Activated naive CD4-positive, alpha-beta T cell treated with anti-CD3 and anti-CD28 coated beads, Interleukin-2, amount 10 ng/mL, durations not matched to agents 7 days and 5 days (primary cell): Measurements from ENCODE around the gene UNC13B.
"Not testable (repeated sequence)": the region's sequence is repeated elsewhere in the genome, so short reads cannot be mapped to it uniquely, and the experiment has no call there.

Source experiments
- CTCF ChIA-PET: fragments of 350-600 bp; sonication (Branson Sonifier 250); formaldehyde crosslinking; loops from one replicate; lab custom pipeline; 2021; ENCODE audit warnings: antibody characterized with exemption; lab: Charles Lee
- DNase-seq: peaks from one replicate; pipeline ENCODE4 v3.0.0-alpha.2; 2020
- H3K27ac Mint-ChIP-seq: one replicate; pipeline ENCODE4 v1.8.0; 2021; ENCODE audit warnings: mild to moderate bottlenecking, moderate library complexity, mixed read lengths
- H3K27me3 Mint-ChIP-seq: one replicate; pipeline ENCODE4 v1.8.0; 2021; ENCODE audit warnings: mild to moderate bottlenecking, mixed read lengths
- H3K36me3 Mint-ChIP-seq: one replicate; pipeline ENCODE4 v1.8.0; 2021; ENCODE audit warnings: mixed read lengths
- H3K4me1 Mint-ChIP-seq: one replicate; pipeline ENCODE4 v1.8.0; 2021; ENCODE audit warnings: mixed read lengths
- H3K4me3 Mint-ChIP-seq: one replicate; pipeline ENCODE4 v1.8.0; 2021; ENCODE audit warnings: mild to moderate bottlenecking, moderate library complexity, mixed read lengths
- H3K9me3 Mint-ChIP-seq: one replicate; pipeline ENCODE4 v1.8.0; 2021; ENCODE audit warnings: mixed read lengths

The UNC13B gene

GRCh38 chr9:35397923-35398322 lies 236.1 kb downstream of the UNC13B start:
- no peaks in the 10 kb centered on the region for H3K36me3 Mint-ChIP-seq
- H3K9me3 Mint-ChIP-seq: no peaks in the 10 kb centered on the region
- no peak overlapping the region for H3K4me3 Mint-ChIP-seq
- no peak overlapping the region for H3K27ac Mint-ChIP-seq
- H3K27me3 Mint-ChIP-seq: no peaks in the 10 kb centered on the region
- no peak for DNase-seq
- H3K4me1 Mint-ChIP-seq: no peaks in the 10 kb centered on the region
- CTCF ChIA-PET: no interaction called here

GRCh38 chr9:35398651-35399335 lies 237.0 kb downstream of the UNC13B start:
- no peak overlapping the region for H3K4me3 Mint-ChIP-seq
- H3K27me3 Mint-ChIP-seq: peaks cover 3% of the 10 kb centered on the region
- CTCF ChIA-PET: no interaction called here
- DNase-seq: no peak
- no peaks in the 10 kb centered on the region for H3K9me3 Mint-ChIP-seq
- H3K36me3 Mint-ChIP-seq: no peaks in the 10 kb centered on the region
- H3K4me1 Mint-ChIP-seq: no peaks in the 10 kb centered on the region
- no peak overlapping the region for H3K27ac Mint-ChIP-seq

- Mint-ChIP-seq H3K27ac (no peak overlapping the region), H3K9me3 (no peaks in the 10 kb centered on the region), H3K4me3 (no peak overlapping the region), H3K27me3 (peaks cover 19% of the 10 kb centered on the region), H3K4me1 (no peaks in the 10 kb centered on the region), H3K36me3 (no peaks in the 10 kb centered on the region)
- no peak for DNase-seq
- CTCF ChIA-PET: no interaction called here
Measured at GRCh38 chr9:35404865-35405264, 243.1 kb downstream of the UNC13B start.

- Mint-ChIP-seq H3K9me3 (no peaks in the 10 kb centered on the region), H3K36me3 (no peaks in the 10 kb centered on the region), H3K4me3 (no peak overlapping the region), H3K4me1 (no peaks in the 10 kb centered on the region), H3K27ac (no peak overlapping the region), H3K27me3 (peaks cover 21% of the 10 kb centered on the region)
- DNase-seq: peak; percentile 39
- CTCF ChIA-PET: no interaction called here
Measured at GRCh38 chr9:35406183-35406959, 244.6 kb downstream of the UNC13B start.

- Mint-ChIP-seq H3K4me1 (no peaks in the 10 kb centered on the region), H3K36me3 (no peaks in the 10 kb centered on the region), H3K4me3 (no peak overlapping the region), H3K27me3 (peaks cover 23% of the 10 kb centered on the region), H3K27ac (no peak overlapping the region), H3K9me3 (no peaks in the 10 kb centered on the region)
- CTCF ChIA-PET: no interaction called here
- DNase-seq: no peak
Measured at GRCh38 chr9:35407846-35408245, 246.0 kb downstream of the UNC13B start.

- H3K4me3 Mint-ChIP-seq, H3K27ac Mint-ChIP-seq, H3K4me1 Mint-ChIP-seq, H3K36me3 Mint-ChIP-seq, DNase-seq, H3K9me3 Mint-ChIP-seq: not testable (repeated sequence)
- CTCF ChIA-PET: interaction anchor here (0.6 kb wide), 2 partner anchors 10 to 522 kb away, joined by 3 to 4 read pairs; no protein-coding TSS in a partner anchor
- H3K27me3 Mint-ChIP-seq: peaks cover 20% of the 10 kb centered on the region
Measured at GRCh38 chr9:35409434-35409833, 247.6 kb downstream of the UNC13B start.

- Mint-ChIP-seq H3K4me1 (no peaks in the 10 kb centered on the region), H3K4me3 (no peak overlapping the region), H3K36me3 (no peaks in the 10 kb centered on the region), H3K9me3 (no peaks in the 10 kb centered on the region), H3K27ac (no peak overlapping the region), H3K27me3 (peaks cover 17% of the 10 kb centered on the region)
- CTCF ChIA-PET: interaction anchor here (1.5 kb wide), 1 partner anchor 61 kb away, joined by 4 read pairs; no protein-coding TSS in a partner anchor
- no peak for DNase-seq
Measured at GRCh38 chr9:35414889-35415288, 253.1 kb downstream of the UNC13B start.

- CTCF ChIA-PET: interaction anchor here (0.7 to 1.5 kb wide), 2 partner anchors 29 to 60 kb away, joined by 3 to 4 read pairs; no protein-coding TSS in a partner anchor
- H3K27ac Mint-ChIP-seq: no peak overlapping the region
- H3K9me3 Mint-ChIP-seq: no peaks in the 10 kb centered on the region
- no peak overlapping the region for H3K4me3 Mint-ChIP-seq
- no peaks in the 10 kb centered on the region for H3K4me1 Mint-ChIP-seq
- H3K36me3 Mint-ChIP-seq: no peaks in the 10 kb centered on the region
- no peak for DNase-seq
- peaks cover 22% of the 10 kb centered on the region for H3K27me3 Mint-ChIP-seq
Measured at GRCh38 chr9:35415402-35416097, 253.7 kb downstream of the UNC13B start.

- Mint-ChIP-seq H3K27ac (no peak overlapping the region), H3K4me3 (no peak overlapping the region), H3K36me3 (no peaks in the 10 kb centered on the region), H3K9me3 (no peaks in the 10 kb centered on the region), H3K4me1 (no peaks in the 10 kb centered on the region), H3K27me3 (peaks cover 22% of the 10 kb centered on the region)
- no peak for DNase-seq
- CTCF ChIA-PET: interaction anchor here (0.6 kb wide), 1 partner anchor 1144 kb away, joined by 3 read pairs; no protein-coding TSS in a partner anchor
Measured at GRCh38 chr9:35416098-35416427, 254.3 kb downstream of the UNC13B start.

- no peak overlapping the region for H3K27ac Mint-ChIP-seq
- CTCF ChIA-PET: no interaction called here
- H3K27me3 Mint-ChIP-seq: peaks cover 24% of the 10 kb centered on the region
- no peaks in the 10 kb centered on the region for H3K36me3 Mint-ChIP-seq
- H3K4me1 Mint-ChIP-seq: no peaks in the 10 kb centered on the region
- no peaks in the 10 kb centered on the region for H3K9me3 Mint-ChIP-seq
- DNase-seq: no peak
- H3K4me3 Mint-ChIP-seq: no peak overlapping the region
Measured at GRCh38 chr9:35422346-35422745, 260.5 kb downstream of the UNC13B start.

GRCh38 chr9:35422753-35423152 lies 260.9 kb downstream of the UNC13B start:
- Mint-ChIP-seq H3K36me3 (no peaks in the 10 kb centered on the region), H3K4me1 (no peaks in the 10 kb centered on the region), H3K27me3 (peaks cover 24% of the 10 kb centered on the region), H3K4me3 (no peak overlapping the region), H3K9me3 (no peaks in the 10 kb centered on the region), H3K27ac (no peak overlapping the region)
- no peak for DNase-seq
- CTCF ChIA-PET: no interaction called here

- Mint-ChIP-seq H3K36me3 (no peaks in the 10 kb centered on the region), H3K4me1 (no peaks in the 10 kb centered on the region), H3K9me3 (no peaks in the 10 kb centered on the region), H3K27me3 (peaks cover 24% of the 10 kb centered on the region), H3K27ac (no peak overlapping the region), H3K4me3 (no peak overlapping the region)
- DNase-seq: no peak
- CTCF ChIA-PET: interaction anchor here (0.6 kb wide), 1 partner anchor 166 kb away, joined by 3 read pairs; no protein-coding TSS in a partner anchor
Measured at GRCh38 chr9:35423499-35423898, 261.7 kb downstream of the UNC13B start.

- Mint-ChIP-seq H3K4me1 (no peaks in the 10 kb centered on the region), H3K9me3 (no peaks in the 10 kb centered on the region)
Measured at GRCh38 chr9:35424356-35425352, 262.8 kb downstream of the UNC13B start.

More at GRCh38 chr9:35424356-35425352, 262.8 kb downstream of the UNC13B start:
- H3K4me3 Mint-ChIP-seq: no peak overlapping the region
- CTCF ChIA-PET: interaction anchor here (1.2 kb wide), 2 partner anchors 53 to 525 kb away, joined by 3 to 4 read pairs; no protein-coding TSS in a partner anchor
- DNase-seq: no peak
- no peak overlapping the region for H3K27ac Mint-ChIP-seq
- H3K36me3 Mint-ChIP-seq: no peaks in the 10 kb centered on the region
- H3K27me3 Mint-ChIP-seq: peaks cover 22% of the 10 kb centered on the region
